NOMO-1 treated with DMSO at 0.1 percent for 48 hours (cell line): ENCODE results near the gene SLC46A1.

Experiments used
- DNase-seq: peaks from one replicate; lab custom pipeline; 2025; ENCODE audit not compliant: unreplicated experiment; lab: John Stamatoyannopoulos, UW

SLC46A1 gene

GRCh38 chr17:28363776-28364650 lies 42.0 kb downstream of the SLC46A1 start:
- DNase-seq, result no peak

- no peak for DNase-seq
These were observed 42.8 kb downstream of the SLC46A1 start for GRCh38 chr17:28363186-28363585.

GRCh38 chr17:28357901-28358197 lies 48.2 kb downstream of the SLC46A1 start:
- DNase-seq, result no peak

GRCh38 chr17:28357061-28357900 lies 48.7 kb downstream of the SLC46A1 start, which contains the start of gene POLDIP2:
Gene POLDIP2 (minus strand): TSS chr17:28357527. CDS start chr17:28357448, 79 bp downstream.
- DNase-seq, result peak; percentile 91

GRCh38 chr17:28350271-28350670 lies 55.7 kb downstream of the SLC46A1 start:
- DNase-seq, result no peak

GRCh38 chr17:28348979-28349378 lies 57.0 kb downstream of the SLC46A1 start:
- DNase-seq, result no peak

- no peak for DNase-seq
These were observed 58.6 kb downstream of the SLC46A1 start for GRCh38 chr17:28347261-28347891.

- DNase-seq, result no peak
These were observed 59.2 kb downstream of the SLC46A1 start for GRCh38 chr17:28346746-28347246.

- no peak for DNase-seq
These were observed 59.8 kb downstream of the SLC46A1 start for GRCh38 chr17:28346199-28346580.

GRCh38 chr17:28345419-28346198 lies 60.4 kb downstream of the SLC46A1 start:
- DNase-seq, result no peak
